Stimulated activated CD4-positive, alpha-beta T cell treated with anti-CD3 and anti-CD28 coated beads, Interleukin-15, amount 100 ng/mL, for 48 hours (primary cell): ENCODE data around the gene MAPKAPK2.

Source experiments
- DNase-seq, 2 donors: peaks; one replicate each; pipeline ENCODE4 v3.0.0-alpha.2; 2020; ENCODE audit warnings: low read depth in 2 of 2

The MAPKAPK2 gene

GRCh38 chr1:206683313-206683712 lies 1.4 kb upstream of the MAPKAPK2 start:
- no peak for DNase-seq

- no peak for DNase-seq
Observed at GRCh38 chr1:206684003-206684402, 702 bp upstream of the MAPKAPK2 start.

- DNase-seq, result peak in 1 of 2 donors; percentile 42
Observed at GRCh38 chr1:206685334-206685768, 646 bp downstream of the MAPKAPK2 start.

GRCh38 chr1:206685769-206686477 lies 1.2 kb downstream of the MAPKAPK2 start:
- DNase-seq, result peak; percentile 27 to 33

- no peak for DNase-seq
Observed at GRCh38 chr1:206686478-206687249, 2.0 kb downstream of the MAPKAPK2 start.

- DNase-seq, result no peak
Observed at GRCh38 chr1:206687251-206687914, 2.7 kb downstream of the MAPKAPK2 start.

GRCh38 chr1:206687915-206688442 lies 3.3 kb downstream of the MAPKAPK2 start:
- no peak for DNase-seq

GRCh38 chr1:206690516-206690915 lies 5.8 kb downstream of the MAPKAPK2 start:
- DNase-seq, result no peak

- DNase-seq, result no peak
Observed at GRCh38 chr1:206691604-206692003, 6.9 kb downstream of the MAPKAPK2 start.

- DNase-seq, result no peak
Observed at GRCh38 chr1:206693029-206693428, 8.3 kb downstream of the MAPKAPK2 start.

- no peak for DNase-seq
Observed at GRCh38 chr1:206693592-206693991, 8.9 kb downstream of the MAPKAPK2 start.

- no peak for DNase-seq
Observed at GRCh38 chr1:206694171-206695124, 9.7 kb downstream of the MAPKAPK2 start.

- DNase-seq, result no peak
Observed at GRCh38 chr1:206695733-206696132, 11.0 kb downstream of the MAPKAPK2 start.

GRCh38 chr1:206696812-206697585 lies 12.3 kb downstream of the MAPKAPK2 start:
- DNase-seq, result no peak

- no peak for DNase-seq
Observed at GRCh38 chr1:206698011-206698410, 13.3 kb downstream of the MAPKAPK2 start.

GRCh38 chr1:206699000-206699586 lies 14.4 kb downstream of the MAPKAPK2 start:
- no peak for DNase-seq

- no peak for DNase-seq
Observed at GRCh38 chr1:206699626-206700025, 14.9 kb downstream of the MAPKAPK2 start.

GRCh38 chr1:206700445-206701036 lies 15.8 kb downstream of the MAPKAPK2 start:
- DNase-seq, result no peak

- no peak for DNase-seq
Observed at GRCh38 chr1:206702260-206702659, 17.6 kb downstream of the MAPKAPK2 start.

- DNase-seq, result no peak
Observed at GRCh38 chr1:206702803-206703202, 18.1 kb downstream of the MAPKAPK2 start.
